Activated CD4-positive, alpha-beta T cell treated with anti-CD3 and anti-CD28 coated beads, Interleukin-2, amount 50 U/mL, for 24 hours (primary cell): ENCODE results near the gene CDHR3.

Experiments
- DNase-seq, 2 donors: peaks; one replicate each; pipeline ENCODE4 v3.0.0-alpha.2; 2020; ENCODE audit warnings: low read depth in 1 of 2, low spot score in 1 of 2

Gene CDHR3

DNA sequence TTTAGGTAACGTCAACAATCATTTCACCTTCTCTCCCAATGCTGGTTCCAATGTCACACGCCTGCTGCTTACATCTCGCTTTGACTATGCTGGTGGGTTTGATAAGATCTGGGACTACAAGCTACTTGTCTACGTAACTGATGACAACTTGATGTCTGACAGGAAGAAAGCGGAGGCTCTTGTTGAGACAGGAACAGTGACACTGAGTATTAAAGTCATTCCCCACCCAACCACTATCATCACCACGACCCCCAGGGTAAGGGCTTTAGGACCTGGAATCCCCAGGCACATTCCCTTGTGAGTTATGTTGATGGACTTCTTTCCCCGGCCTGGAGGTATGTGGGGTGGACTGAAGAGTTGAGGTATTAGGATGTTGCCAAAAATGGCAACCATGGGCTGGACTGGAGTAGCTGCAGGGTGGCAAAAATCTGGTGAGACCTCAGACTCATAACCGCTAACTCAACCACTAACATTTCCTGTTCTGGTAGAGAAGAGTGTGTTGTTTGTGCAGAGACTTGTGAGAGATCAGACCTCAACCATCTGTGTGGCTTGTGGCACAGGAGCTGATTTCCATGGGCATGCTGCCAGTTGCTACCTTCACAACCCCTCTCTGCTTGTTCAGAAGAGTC, 59.2 kb downstream of the CDHR3 start:
- peak in 1 of 2 donors; percentile 32 for DNase-seq

GRCh38 chr7:106023369-106024322, 60.6 kb downstream of the CDHR3 start:
- no peak for DNase-seq

GRCh38 chr7:106026101-106026500, 63.0 kb downstream of the CDHR3 start:
- DNase-seq = no peak

- no peak for DNase-seq
Measured at GRCh38 chr7:106029451-106029850, 66.4 kb downstream of the CDHR3 start.

DNA sequence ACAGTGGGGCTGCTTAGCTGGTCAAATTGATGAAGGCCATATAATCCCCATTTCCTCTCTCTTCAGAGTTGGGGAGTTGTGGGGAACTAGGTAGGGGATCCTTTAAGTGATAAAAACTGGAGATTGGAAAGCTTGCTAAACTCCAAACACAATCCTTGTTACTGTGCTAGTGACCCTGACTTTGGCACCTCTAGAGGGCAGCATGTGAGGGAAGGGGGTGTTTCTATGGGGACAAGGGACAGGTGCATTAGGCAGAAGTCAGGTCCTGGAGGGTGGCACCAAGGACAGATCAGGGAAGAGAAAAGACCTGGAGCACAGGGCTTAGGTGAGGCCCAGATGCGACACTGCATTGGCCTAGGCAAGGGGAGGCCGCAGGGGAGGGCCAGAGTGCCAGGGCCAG, 66.9 kb downstream of the CDHR3 start:
- DNase-seq = no peak

DNA sequence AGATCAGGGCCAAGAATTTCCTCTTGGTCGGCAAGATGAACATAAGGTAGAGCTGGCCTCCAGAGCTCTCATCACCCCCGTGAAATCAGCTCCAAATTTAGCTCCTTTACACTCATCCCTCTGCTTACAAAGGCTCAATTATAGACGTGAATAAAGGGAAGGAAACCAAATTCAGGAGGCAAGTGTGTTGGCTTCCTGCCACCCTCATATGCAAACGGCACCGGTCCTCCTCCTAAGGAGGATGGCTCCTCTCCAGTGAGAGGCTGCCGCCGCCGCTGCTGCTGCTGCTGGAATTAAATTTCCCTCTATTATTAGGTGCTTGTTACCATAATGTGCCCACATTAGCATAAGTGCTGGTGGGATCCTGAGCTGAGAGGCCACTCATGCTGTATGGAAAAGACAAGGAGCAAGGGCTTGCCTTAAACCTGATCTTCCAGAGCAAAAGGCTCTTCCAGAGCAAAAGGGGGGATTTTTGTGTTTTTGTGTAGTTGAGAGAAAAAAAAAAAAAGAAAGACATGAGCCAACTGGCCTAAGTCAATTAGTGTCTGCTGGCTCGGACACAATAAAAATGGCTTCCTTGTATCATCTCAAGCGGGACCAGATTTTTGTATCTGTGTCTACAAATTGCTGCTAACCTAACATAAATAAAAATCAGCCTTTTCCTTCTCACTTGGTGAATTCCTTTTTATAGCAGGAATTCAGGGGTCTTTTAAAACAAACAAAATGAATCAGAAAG, 68.4 kb downstream of the CDHR3 start:
- no peak for DNase-seq

DNA sequence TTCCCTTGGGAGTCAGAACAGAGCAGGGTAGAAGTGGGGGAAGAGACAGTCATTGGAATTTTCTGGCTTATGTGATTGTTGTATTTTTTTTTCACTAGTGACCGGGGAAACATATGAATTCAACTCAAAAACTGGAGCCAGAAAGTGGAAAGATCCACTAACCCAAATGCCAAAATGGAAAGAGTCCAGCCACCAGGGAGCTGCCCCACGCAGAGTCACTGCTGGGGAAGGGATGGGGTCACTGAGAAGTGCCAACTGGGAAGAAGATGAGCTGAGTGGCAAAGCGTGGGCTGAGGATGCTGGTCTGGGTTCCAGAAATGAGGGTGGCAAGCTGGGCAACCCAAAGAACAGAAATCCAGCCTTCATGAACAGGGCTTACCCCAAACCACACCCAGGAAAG, 69.2 kb downstream of the CDHR3 start:
- DNase-seq = no peak

GRCh38 chr7:106033735-106034134, 70.7 kb downstream of the CDHR3 start:
- no peak for DNase-seq

- DNase-seq = no peak
Measured at GRCh38 chr7:106034383-106034782, 71.3 kb downstream of the CDHR3 start.

DNA sequence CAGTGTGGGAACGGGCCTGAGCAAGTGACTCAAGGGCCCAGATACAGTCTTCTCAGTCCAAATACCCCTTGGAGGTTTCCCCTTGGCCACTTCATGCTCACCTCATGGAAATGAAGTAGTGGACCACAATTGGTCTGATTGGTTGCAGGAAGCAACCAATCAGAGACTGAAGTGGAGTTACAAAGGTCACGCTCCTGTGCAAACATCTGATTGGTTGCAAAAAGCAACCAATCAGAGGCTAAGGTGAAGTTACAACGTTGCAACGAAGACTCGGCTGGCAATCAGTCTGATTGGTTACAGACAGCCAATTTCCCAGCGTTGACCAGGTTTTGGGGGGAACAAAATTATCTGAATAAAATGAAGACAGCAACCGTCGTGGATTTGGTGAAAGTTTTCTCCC, 72.5 kb downstream of the CDHR3 start:
- DNase-seq = no peak

DNA sequence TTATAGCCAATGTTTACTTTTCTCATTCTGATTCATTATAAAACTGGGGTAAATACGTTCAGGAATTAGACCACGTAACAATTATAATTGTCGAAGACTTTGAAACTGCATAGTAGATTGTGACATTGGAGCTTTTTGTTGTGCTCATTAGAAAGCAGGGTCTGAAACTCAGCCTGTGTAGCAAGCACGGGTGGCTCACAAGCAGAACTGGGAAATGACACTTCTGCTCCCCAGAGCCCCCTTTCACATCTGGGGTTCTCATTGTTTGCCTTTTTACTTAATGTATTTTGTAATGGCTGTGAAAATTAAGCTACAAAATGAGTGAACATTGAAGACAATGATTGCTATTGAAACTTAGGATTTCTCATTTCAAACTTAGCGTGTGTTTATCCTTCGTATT, 72.9 kb downstream of the CDHR3 start:
- DNase-seq = no peak

- DNase-seq = no peak
Measured at GRCh38 chr7:106037489-106038176, 74.6 kb downstream of the CDHR3 start.

DNA sequence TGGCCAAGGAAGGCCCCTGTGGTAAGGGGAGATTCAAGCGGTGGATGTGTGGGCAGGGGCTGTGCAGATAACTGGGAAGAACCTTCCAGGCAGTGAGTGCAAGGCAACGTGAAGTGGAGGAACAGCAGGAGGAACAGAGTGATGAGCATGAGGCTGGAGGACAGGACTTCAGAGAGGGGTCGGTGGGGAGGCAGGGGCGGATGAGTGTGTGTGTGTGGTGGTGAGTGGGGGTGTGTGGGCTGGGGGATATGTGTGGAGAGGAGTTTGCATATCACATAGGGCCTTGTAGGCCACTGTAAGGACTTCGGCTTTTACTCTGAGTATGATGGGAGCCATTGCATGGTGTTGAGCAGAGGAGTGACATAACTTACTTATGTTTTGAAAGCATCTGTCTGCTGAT, 75.2 kb downstream of the CDHR3 start:
- no peak for DNase-seq

DNA sequence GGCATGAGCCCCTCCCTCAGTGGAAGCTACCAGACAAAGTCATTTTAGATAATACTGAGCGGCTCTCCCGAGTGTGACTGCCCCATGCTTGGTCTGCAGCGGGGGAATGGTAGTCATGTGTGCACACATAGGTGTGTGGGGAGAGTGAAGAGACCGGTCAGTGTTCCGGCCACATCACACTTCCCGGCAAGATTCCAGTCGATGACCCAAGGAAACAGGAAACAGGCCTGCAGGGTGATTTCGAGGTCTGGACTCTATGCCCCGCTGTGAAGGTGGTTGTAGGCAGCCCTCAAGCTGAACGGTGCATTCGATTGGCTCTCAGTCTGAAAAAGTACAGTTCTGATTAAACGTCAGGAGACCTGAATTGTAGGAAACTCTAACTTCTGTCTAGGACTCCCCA, 75.9 kb downstream of the CDHR3 start:
- no peak for DNase-seq

DNA sequence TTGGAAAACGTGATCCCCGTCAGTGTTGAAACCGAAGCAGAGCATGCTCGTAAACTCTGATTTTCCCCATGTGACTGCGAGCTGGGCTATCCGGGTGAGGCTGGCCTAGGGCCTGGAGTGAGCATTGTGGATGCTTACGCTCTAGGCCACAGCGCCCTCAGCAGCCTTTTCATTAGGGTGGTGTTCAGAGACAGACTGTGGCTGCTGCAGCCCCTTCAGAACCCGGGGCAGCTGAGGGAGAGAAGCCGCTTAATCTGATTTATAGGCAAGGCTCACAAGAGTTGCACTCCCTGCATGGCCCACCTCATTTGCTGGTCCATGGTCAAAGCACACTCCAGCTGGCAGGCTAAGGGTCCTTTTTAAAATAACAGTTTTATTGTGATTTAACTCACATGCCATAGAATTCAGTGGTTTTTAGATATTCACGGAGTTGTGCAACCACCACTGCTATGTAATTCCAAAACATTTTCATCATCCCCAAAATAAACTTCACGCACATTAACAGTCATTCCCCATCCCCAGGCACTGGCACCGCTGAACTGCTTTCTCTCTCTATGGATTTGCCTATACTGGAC, 76.5 kb downstream of the CDHR3 start:
- DNase-seq = no peak

GRCh38 chr7:106041140-106041717, 78.2 kb downstream of the CDHR3 start:
- DNase-seq = no peak

DNA sequence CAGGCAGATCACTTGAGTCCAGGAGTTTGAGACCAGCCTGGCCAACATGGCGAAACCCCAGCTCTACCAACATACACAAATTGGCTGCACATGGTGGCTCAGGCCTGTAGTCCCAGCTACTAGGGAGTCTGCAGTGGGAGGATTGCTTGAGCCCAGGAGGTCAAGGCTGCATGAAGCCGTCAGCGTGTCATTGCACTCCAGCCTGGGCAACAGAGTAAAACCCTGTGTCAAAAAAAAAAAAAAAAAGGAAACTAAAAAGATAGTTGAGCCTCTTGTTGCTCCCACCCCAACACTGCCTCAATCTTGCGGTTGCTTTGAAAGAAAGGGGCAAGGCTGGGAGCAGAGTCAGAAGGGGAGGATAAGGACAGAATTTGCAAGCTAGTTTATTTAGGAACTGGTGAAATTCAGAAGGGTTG, 79.1 kb downstream of the CDHR3 start:
- no peak for DNase-seq

DNA sequence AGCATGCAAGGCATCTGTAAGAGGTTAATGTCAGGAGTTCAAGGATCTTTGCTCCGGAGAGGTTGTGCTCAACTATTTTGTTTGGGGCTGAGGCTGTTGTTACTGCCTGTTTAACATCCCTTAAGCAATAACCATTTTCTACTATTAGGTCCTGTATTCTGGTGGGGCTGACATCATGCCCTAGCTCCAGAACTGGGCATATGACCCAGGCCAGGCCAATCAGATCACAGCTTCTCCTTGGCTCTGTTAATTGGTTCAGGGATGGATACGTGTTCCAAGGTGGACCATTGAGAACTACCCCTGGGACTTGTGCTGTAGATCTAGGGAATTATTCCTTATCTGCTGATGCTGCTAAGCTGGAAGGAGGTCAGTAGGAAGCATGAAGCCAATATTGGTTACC, 82.1 kb downstream of the CDHR3 start:
- DNase-seq = no peak

DNA sequence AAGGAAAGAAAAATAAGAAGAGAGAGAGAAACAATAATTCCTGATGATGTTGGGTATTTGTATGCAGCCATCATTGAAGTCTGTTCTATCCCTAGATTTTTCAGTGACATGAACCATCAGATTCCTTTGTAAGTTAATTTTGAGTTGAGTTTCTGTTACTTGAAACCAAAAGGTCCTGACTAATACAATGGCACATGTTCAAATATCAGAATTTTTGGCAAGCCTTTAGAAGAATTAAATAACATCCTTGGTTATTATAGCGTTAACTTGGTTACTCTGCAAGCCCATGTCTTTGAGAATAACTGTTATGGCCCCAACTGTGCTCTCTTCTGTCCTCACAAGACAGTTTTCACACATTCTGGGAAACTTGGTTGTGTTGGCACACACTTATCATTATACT, 82.5 kb downstream of the CDHR3 start:
- DNase-seq = no peak

- DNase-seq = no peak
Measured at GRCh38 chr7:106047184-106047583, 84.1 kb downstream of the CDHR3 start.
